K562 (cell line): ENCODE results near the gene CSF2. TPM values are rescaled to one million over a fixed set of nuclear protein-coding genes. Genes with fewer than 3 reads are reported as not detected.
A peak's percentile ranks its signal among the peaks of the same experiment; 100 is the strongest.

Experiments
- ARNT ChIP-seq, 2 experiments: fragments of 450-650 bp; IDR thresholded peaks; 2 replicates each; pipeline ENCODE4 v1.6.1; 2016; ENCODE audit warnings: mild to moderate bottlenecking in 1 of 2
- ASH1L ChIP-seq: fragments of 450-650 bp; IDR thresholded peaks from 2 replicates; pipeline ENCODE4 v1.6.1; 2018; ENCODE audit warnings: borderline replicate concordance, mild to moderate bottlenecking, low read depth; ENCODE audit not compliant: partially characterized antibody
- BHLHE40 ChIP-seq: IDR thresholded peaks from 2 replicates; pipeline ENCODE4 v1.6.1; 2011; ENCODE audit warnings: low read length, improper control_type of control experiment
- DACH1 ChIP-seq: fragments of 450-650 bp; IDR thresholded peaks from 2 replicates; pipeline ENCODE4 v1.6.1; 2018; ENCODE audit not compliant: partially characterized antibody
- KDM5B ChIP-seq: fragments of 200-600 bp; sonication (generic); IDR thresholded peaks from 2 replicates; pipeline ENCODE4 v1.6.1; 2012; ENCODE audit warnings: low read depth, mild to moderate bottlenecking, moderate library complexity, low read length, control low read depth, inconsistent platforms; ENCODE audit not compliant: insufficient replicate concordance
- L3MBTL2 ChIP-seq: fragments of 450-650 bp; IDR thresholded peaks from 2 replicates; pipeline ENCODE4 v1.6.1; 2016; ENCODE audit warnings: mild to moderate bottlenecking, moderate library complexity
- MAFG ChIP-seq: fragments of 450-650 bp; conservative IDR thresholded peaks from 2 replicates; pipeline ENCODE4 v1.6.1; 2016; ENCODE audit warnings: missing genetic modification characterization, missing compliant biosample characterization
- MEIS2 ChIP-seq: fragments of 450-650 bp; IDR thresholded peaks from 2 replicates; pipeline ENCODE4 v1.6.1; 2014; ENCODE audit warnings: mild to moderate bottlenecking; ENCODE audit not compliant: partially characterized antibody
- MTA2 ChIP-seq: fragments of 450-650 bp; IDR thresholded peaks from 2 replicates; pipeline ENCODE4 v1.6.1; 2016; ENCODE audit warnings: low read depth
- MTA3 ChIP-seq: fragments of 450-650 bp; formaldehyde crosslinking; IDR thresholded peaks from 2 replicates; pipeline ENCODE4 v1.6.1; 2017; ENCODE audit warnings: mild to moderate bottlenecking, borderline replicate concordance
- NFE2 ChIP-seq: IDR thresholded peaks from 2 replicates; pipeline ENCODE4 v1.6.1; 2014; ENCODE audit warnings: antibody characterized with exemption, low read depth
- POLR2A ChIP-seq: fragments of 450-650 bp; conservative IDR thresholded peaks from 2 replicates; pipeline ENCODE4 v1.6.1; 2016
- POLR2H ChIP-seq: IDR thresholded peaks from 2 replicates; pipeline ENCODE4 v1.6.1; 2016; ENCODE audit warnings: missing genetic modification characterization, low read depth, mild to moderate bottlenecking, control low read depth, missing compliant biosample characterization, moderate library complexity
- ZNF175 ChIP-seq: fragments of 200-800 bp; sonication (Bioruptor generic); IDR thresholded peaks from 2 replicates; pipeline ENCODE4 v1.6.1; 2016; ENCODE audit warnings: low read depth, mild to moderate bottlenecking, missing genetic modification characterization, missing compliant biosample characterization
- polyA plus RNA-seq, 8 experiments: library from polyadenylated mRNA; depleted of rRNA in 4 of 8; stranded (reverse) in 5 of 8; unstranded in 3 of 8; fragments of >200 nt; fragmentation: Nextera tagmentation in 2 of 8; fragmentation: Illumina TruSeq in 1 of 8; extraction: Ambion mirVana in 2 of 8; extraction: Trizol in 1 of 8; gene quantifications; 2 replicates each; pipeline versions ENCODE4 v1.2.1 to v1.2.3, GENCODE V29; 2011 to 2014; ENCODE audit warnings: inconsistent platforms in 1 of 8, missing spikeins in 1 of 8
- total RNA-seq, 7 experiments: library from RNA; depleted of rRNA in 6 of 7; stranded (reverse); fragments of >200 nt in 6 of 7; fragmentation: Illumina TruSeq in 2 of 7; extraction: Trizol in 2 of 7; gene quantifications; 2 replicates each; pipeline versions ENCODE4 v1.2.1 to v1.2.3, GENCODE V29; 2011 to 2021; ENCODE audit warnings: low replicate concordance in 1 of 7
- TF ChIP-seq, protein P1 (sequence below): sonication (generic); formaldehyde crosslinking; IDR thresholded peaks from 2 replicates; pipeline ENCODE4 v1.9.0; 2022; ENCODE audit warnings: mild to moderate bottlenecking, missing genetic modification reagents
- TF ChIP-seq, protein P2 (sequence below), 2 experiments: fragments of 450-650 bp; IDR thresholded peaks; 2 replicates each; pipeline ENCODE4 v1.6.1; 2016; ENCODE audit warnings: mild to moderate bottlenecking in 2 of 2, borderline replicate concordance in 1 of 2, low read depth in 1 of 2, moderate library complexity in 1 of 2
- TF ChIP-seq, protein P3 (sequence below): sonication (generic); IDR thresholded peaks from 2 replicates; pipeline ENCODE4 v1.6.1; 2016
- TF ChIP-seq, protein P4 (sequence below): fragments of 200-800 bp; sonication (Bioruptor generic); IDR thresholded peaks from 2 replicates; pipeline ENCODE4 v1.6.1; 2017; ENCODE audit warnings: missing genetic modification characterization, missing compliant biosample characterization

Gene CSF2
- total and polyA plus RNA-seq, 9 of the 15 experiments (the other 6 are each of a cell fraction or from before 2014, with no cell fraction given), result 0.25 to 0.29 TPM; not detected in 7

DNA sequence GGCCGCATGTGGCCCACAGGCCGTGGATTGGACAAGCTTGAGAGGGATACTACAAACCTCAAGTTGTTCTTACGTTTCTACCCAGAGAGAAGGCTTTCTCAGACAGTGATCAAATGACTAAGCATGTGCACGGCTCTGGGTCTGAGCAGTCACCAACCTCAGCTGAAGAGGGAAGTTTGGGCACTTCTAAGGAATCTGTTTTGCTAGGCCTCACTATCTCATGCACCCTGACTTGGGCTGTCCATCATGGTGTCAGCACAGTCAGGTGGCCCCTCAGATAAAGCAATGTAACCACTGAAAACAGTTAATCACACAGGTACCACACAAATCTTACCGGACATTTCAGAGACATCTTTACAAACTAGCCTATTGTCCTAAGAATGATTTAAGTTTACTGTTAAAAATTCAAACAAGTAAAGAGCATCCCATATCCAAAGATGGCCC, 24.6 kb downstream of the CSF2 start (continued):
- TF ChIP-seq, protein P1, sequence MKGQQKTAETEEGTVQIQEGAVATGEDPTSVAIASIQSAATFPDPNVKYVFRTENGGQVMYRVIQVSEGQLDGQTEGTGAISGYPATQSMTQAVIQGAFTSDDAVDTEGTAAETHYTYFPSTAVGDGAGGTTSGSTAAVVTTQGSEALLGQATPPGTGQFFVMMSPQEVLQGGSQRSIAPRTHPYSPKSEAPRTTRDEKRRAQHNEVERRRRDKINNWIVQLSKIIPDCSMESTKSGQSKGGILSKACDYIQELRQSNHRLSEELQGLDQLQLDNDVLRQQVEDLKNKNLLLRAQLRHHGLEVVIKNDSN, result 0 out of 2 replicates have a peak, but pooled peaks have one; percentile 8
- TF ChIP-seq NFE2 (peak; percentile 93), MTA2 (peak; percentile 98), MTA3 (0 out of 2 replicates have a peak, but pooled peaks have one; percentile 76), POLR2A (no peak), DACH1 (peak; percentile 40), MAFG (tag) (peak; percentile 72), ARNT (IDR thresholded peaks at IDR 0.05) (peak; percentile 91 to 95), POLR2H (tag) (no peak), ASH1L (no peak), ZNF175 (CRISPR knock-in tag) (peak; percentile 91), KDM5B (no peak), BHLHE40 (peak; percentile 78), L3MBTL2 (peak; percentile 97), MEIS2 (peak; percentile 100)
- TF ChIP-seq, protein P2, sequence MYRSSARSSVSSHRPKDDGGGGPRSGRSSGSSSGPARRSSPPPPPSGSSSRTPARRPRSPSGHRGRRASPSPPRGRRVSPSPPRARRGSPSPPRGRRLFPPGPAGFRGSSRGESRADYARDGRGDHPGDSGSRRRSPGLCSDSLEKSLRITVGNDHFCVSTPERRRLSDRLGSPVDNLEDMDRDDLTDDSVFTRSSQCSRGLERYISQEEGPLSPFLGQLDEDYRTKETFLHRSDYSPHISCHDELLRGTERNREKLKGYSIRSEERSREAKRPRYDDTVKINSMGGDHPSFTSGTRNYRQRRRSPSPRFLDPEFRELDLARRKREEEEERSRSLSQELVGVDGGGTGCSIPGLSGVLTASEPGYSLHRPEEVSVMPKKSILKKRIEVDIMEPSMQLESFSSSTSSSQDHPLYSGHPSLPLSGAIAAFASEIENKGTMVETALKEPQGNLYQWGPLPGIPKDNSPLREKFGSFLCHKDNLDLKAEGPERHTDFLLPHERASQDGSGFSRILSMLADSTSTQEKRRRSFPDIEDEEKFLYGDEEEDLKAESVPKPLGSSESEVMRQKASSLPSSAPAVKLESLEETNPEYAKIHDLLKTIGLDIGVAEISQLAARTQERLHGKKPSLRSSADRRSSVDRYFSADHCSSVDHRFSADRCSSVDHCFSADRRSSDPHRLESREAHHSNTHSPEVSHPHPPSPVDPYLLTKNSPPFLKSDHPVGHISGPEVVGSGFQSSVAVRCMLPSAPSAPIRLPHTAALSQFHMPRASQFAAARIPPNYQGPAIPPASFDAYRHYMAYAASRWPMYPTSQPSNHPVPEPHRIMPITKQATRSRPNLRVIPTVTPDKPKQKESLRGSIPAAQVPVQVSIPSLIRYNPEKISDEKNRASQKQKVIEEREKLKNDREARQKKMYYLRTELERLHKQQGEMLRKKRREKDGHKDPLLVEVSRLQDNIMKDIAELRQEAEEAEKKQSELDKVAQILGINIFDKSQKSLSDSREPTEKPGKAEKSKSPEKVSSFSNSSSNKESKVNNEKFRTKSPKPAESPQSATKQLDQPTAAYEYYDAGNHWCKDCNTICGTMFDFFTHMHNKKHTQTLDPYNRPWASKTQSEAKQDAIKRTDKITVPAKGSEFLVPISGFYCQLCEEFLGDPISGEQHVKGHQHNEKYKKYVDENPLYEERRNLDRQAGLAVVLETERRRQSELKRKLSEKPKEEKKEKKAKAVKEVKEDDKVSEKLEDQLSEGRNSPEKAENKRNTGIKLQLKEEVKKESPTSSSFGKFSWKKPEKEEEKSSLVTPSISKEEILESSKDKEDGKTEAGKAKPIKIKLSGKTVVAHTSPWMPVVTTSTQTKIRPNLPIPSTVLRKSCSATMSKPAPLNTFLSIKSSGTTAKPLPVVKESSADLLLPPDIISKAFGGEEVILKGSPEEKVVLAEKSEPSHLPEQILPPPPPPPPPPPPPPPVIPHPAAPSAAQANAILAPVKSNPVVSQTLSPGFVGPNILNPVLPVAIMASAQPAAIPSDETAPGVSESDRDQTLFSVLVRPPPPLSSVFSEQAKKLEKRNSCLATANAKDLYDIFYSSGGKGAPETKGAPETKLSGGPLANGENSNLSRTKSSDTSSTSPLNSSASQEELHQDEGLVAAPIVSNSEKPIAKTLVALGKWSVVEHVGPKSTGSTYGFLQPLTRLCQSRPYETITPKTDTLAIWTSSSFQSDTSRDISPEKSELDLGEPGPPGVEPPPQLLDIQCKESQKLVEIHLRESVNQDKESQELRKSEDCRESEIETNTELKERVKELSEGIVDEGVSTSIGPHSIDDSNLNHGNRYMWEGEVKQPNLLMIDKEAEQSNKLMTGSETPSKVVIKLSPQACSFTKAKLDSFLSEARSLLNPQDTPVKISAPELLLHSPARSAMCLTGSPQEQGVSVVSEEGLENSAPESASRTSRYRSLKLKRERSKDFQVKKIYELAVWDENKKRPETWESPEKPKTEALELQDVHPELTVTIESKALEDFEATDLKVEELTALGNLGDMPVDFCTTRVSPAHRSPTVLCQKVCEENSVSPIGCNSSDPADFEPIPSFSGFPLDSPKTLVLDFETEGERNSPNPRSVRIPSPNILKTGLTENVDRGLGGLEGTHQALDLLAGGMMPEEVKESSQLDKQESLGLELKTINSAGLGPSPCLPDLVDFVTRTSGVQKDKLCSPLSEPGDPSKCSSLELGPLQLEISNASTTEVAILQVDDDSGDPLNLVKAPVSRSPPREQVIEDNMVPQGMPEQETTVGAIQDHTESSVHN (IDR thresholded peaks at IDR 0.05; ENCODE audit: borderline replicate concordance in 1 of 2, low read depth in 1 of 2), result peak in 1 of 2 experiments; percentile 59; a peak in 1 of 4 replicates
- TF ChIP-seq, protein P3, sequence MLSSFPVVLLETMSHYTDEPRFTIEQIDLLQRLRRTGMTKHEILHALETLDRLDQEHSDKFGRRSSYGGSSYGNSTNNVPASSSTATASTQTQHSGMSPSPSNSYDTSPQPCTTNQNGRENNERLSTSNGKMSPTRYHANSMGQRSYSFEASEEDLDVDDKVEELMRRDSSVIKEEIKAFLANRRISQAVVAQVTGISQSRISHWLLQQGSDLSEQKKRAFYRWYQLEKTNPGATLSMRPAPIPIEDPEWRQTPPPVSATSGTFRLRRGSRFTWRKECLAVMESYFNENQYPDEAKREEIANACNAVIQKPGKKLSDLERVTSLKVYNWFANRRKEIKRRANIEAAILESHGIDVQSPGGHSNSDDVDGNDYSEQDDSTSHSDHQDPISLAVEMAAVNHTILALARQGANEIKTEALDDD, result peak; percentile 68; the same call in 1 of the 2 replicates
- TF ChIP-seq, protein P4, sequence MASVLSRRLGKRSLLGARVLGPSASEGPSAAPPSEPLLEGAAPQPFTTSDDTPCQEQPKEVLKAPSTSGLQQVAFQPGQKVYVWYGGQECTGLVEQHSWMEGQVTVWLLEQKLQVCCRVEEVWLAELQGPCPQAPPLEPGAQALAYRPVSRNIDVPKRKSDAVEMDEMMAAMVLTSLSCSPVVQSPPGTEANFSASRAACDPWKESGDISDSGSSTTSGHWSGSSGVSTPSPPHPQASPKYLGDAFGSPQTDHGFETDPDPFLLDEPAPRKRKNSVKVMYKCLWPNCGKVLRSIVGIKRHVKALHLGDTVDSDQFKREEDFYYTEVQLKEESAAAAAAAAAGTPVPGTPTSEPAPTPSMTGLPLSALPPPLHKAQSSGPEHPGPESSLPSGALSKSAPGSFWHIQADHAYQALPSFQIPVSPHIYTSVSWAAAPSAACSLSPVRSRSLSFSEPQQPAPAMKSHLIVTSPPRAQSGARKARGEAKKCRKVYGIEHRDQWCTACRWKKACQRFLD (CRISPR knock-in tag), result peak; percentile 95; the same call in 1 of the 2 replicates
